ENCODE measurements around the gene COL4A2. TPM values are rescaled to one million over a fixed set of nuclear protein-coding genes. Genes with fewer than 3 reads are reported as not detected.

The COL4A2 gene
- total RNA-seq, 4 donors from 2014 or later, result 51.2 to 85.8 (median 70.5) TPM

DNA sequence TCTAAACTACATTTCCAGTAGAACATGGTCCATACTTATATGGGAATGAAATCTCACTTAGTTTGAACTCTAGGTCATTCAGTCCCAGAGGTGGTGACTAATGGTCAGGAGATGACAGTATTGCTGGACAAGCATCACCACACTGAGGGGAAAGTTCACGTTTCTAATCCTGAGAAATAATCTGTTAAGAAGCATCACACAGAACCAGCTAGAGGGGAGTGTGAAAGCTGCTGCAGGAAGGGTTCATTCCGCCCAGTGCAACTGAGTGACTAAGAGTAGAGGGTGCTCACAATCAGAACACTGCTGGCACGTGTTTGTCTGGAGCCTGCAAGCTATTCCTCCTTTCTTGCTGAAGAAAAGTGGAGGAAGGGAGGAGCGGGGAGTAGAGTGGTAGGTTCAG is 2.8 kb upstream of the COL4A2 start:
- TF ChIP-seq CTCF (IDR thresholded peaks at IDR 0.05 in 4 of 5, conservative IDR thresholded peaks at IDR 0.05 in 1 of 5) (no peak), POLR2A (IDR thresholded peaks at IDR 0.05) (peak; percentile 27 to 42)
- intact Hi-C loops (cut with DNase I; ENCODE audit: low total_unique reads), result loop anchor here (5.0 kb wide), 2 partner anchors 37 to 77 kb away; no protein-coding TSS in a partner anchor
- no peak for DNase-seq
- Histone ChIP-seq H3K36me3 (no peaks in the 10 kb centered on the region), H3K9me3 (no peaks in the 10 kb centered on the region), H3K4me1 (peaks cover 10 to 12% of the 10 kb centered on the region in 2 donors), H3K27me3 (peaks cover 16 to 34% (median 28%) of the 10 kb centered on the region in 3 donors), H3K27ac (peak overlapping the region; percentile 84 to 88 (median 86)), H3K4me3 (peak overlapping the region; percentile 64 to 78 (median 73))
- peak; percentile 22 to 29 for ATAC-seq
- in situ Hi-C loops (cut with MboI; ENCODE audit: low sequenced_read_pairs in 4 of 4), result loop anchor here in 1 of 4 donors (5.0 to 10.0 kb wide), 2 partner anchors 67 to 111 kb away; no protein-coding TSS in a partner anchor

- in situ Hi-C loops (cut with MboI; ENCODE audit: low sequenced_read_pairs in 4 of 4), result loop anchor here in 1 of 4 donors (10.0 kb wide), 1 partner anchor 110 kb away; no protein-coding TSS in a partner anchor
- DNase-seq, result no peak
- H3K27ac ChIP-seq, result peak overlapping the region; percentile 84 to 88 (median 86)
- H3K36me3 ChIP-seq, result no peaks in the 10 kb centered on the region
- H3K4me3 ChIP-seq, result peak overlapping the region; percentile 64 to 78 (median 73)
- intact Hi-C loops (cut with DNase I; ENCODE audit: low total_unique reads), result loop anchor here (5.0 kb wide), 1 partner anchor 92 kb away; no protein-coding TSS in a partner anchor
- peaks cover 6 to 14% of the 10 kb centered on the region in 2 donors for H3K4me1 ChIP-seq
- peaks cover 16 to 41% (median 32%) of the 10 kb centered on the region in 3 donors for H3K27me3 ChIP-seq
- no peak for ATAC-seq
- TF ChIP-seq POLR2A (IDR thresholded peaks at IDR 0.05) (no peak), CTCF (IDR thresholded peaks at IDR 0.05 in 4 of 5, conservative IDR thresholded peaks at IDR 0.05 in 1 of 5) (no peak)
- no peaks in the 10 kb centered on the region for H3K9me3 ChIP-seq
These were observed 2.1 kb upstream of the COL4A2 start for GRCh38 chr13:110305001-110305400.

DNA sequence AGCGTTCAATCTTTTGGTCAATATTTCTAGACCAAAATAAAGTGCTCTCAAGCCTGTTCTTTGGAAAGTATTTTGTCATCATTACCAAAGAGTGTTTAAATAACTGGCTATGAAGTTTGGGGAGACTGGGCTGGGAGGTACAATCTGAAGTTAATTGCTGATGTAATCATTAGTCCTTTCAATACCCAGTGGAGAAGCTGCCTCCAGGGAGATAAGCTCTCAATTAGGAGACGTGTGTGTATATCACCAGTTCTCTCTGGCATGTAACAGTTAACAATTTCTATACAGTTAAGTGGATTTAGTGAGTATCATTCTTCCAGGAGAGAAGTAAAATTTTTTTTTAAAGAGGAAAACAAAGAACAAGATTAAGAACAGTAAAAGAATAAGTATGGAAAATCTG is 1.5 kb upstream of the COL4A2 start:
- Histone ChIP-seq H3K27me3 (peaks cover 16 to 45% (median 35%) of the 10 kb centered on the region in 3 donors), H3K4me3 (peak overlapping the region; percentile 64 to 78 (median 73)), H3K9me3 (no peaks in the 10 kb centered on the region), H3K36me3 (no peaks in the 10 kb centered on the region), H3K4me1 (peaks cover 6 to 14% of the 10 kb centered on the region in 2 donors), H3K27ac (peak overlapping the region; percentile 84 to 88 (median 86))
- ATAC-seq, result no peak
- intact Hi-C loops (cut with DNase I; ENCODE audit: low total_unique reads) (loop anchor here (5.0 kb wide), 1 partner anchor 92 kb away; no protein-coding TSS in a partner anchor), in situ Hi-C loops (cut with MboI; ENCODE audit: low sequenced_read_pairs in 4 of 4) (loop anchor here in 1 of 4 donors (10.0 kb wide), 1 partner anchor 109 kb away; no protein-coding TSS in a partner anchor)
- no peak for DNase-seq
- TF ChIP-seq POLR2A (IDR thresholded peaks at IDR 0.05) (no peak), CTCF (IDR thresholded peaks at IDR 0.05 in 4 of 5, conservative IDR thresholded peaks at IDR 0.05 in 1 of 5) (no peak)

- DNase-seq, result no peak
These were observed 1.1 kb upstream of the COL4A2 start for GRCh38 chr13:110305949-110306339.

More at GRCh38 chr13:110305949-110306339, 1.1 kb upstream of the COL4A2 start:
- no peak for ATAC-seq
- intact Hi-C loops (cut with DNase I; ENCODE audit: low total_unique reads), result loop anchor here (5.0 kb wide), 1 partner anchor 91 kb away; no protein-coding TSS in a partner anchor
- H3K36me3 ChIP-seq, result no peaks in the 10 kb centered on the region
- H3K4me3 ChIP-seq, result peak overlapping the region; percentile 64 to 78 (median 73)
- peaks cover 7 to 17% of the 10 kb centered on the region in 2 donors for H3K4me1 ChIP-seq
- H3K27ac ChIP-seq, result peak overlapping the region; percentile 84 to 88 (median 86)
- H3K27me3 ChIP-seq, result peaks cover 16 to 49% (median 35%) of the 10 kb centered on the region in 3 donors
- no peaks in the 10 kb centered on the region for H3K9me3 ChIP-seq
- in situ Hi-C loops (cut with MboI; ENCODE audit: low sequenced_read_pairs in 4 of 4), result loop anchor here in 1 of 4 donors (10.0 kb wide), 1 partner anchor 109 kb away; no protein-coding TSS in a partner anchor
- TF ChIP-seq POLR2A (IDR thresholded peaks at IDR 0.05) (no peak), CTCF (IDR thresholded peaks at IDR 0.05 in 4 of 5, conservative IDR thresholded peaks at IDR 0.05 in 1 of 5) (no peak)
